HepG2 (cell line): ENCODE data around the gene OVAAL. TPM values are rescaled to one million over a fixed set of nuclear protein-coding genes. Genes with fewer than 3 reads are reported as not detected.

Experiments used
- ATAC-seq: fragments of 200-7000 bp; cut with Tn5 transposase; 3 replicates; pipeline ENCODE4 v1.9.1; 2020; ENCODE audit warnings: mild to moderate bottlenecking, moderate library complexity
- BruUV-seq: library from RNA; stranded (reverse); fragments of 400-500 nt; replicated peaks from 2 replicates; lab custom pipeline; 2021; lab: Mats Ljungman, UMichigan
- CTCF ChIA-PET: fragments of 300-600 bp; formaldehyde crosslinking; extraction: SDS; loops from one replicate; lab custom pipeline; 2021; ENCODE audit warnings: low total read pairs, inconsistent platforms, low intra/inter-chr PET ratio; lab: Yijun Ruan, JAX
- POLR2A ChIA-PET: fragments of 350-600 bp; sonication (Branson Sonifier 250); formaldehyde crosslinking; loops from one replicate; lab custom pipeline; 2020; ENCODE audit warnings: antibody characterized with exemption, inconsistent platforms; lab: Yijun Ruan, JAX
- DNase-seq: peaks from one replicate; pipeline ENCODE4 v3.0.0-alpha.2; 2015; ENCODE audit warnings: low spot score
- FAIRE-seq: peaks from 3 replicates; lab custom pipeline; 2011; peaks lifted over from hg19 to GRCh38; lab: Jason Lieb, UNC
- H2AFZ ChIP-seq: one replicate; pipeline ENCODE4 v1.6.1; 2011; ENCODE audit warnings: low read length, inconsistent platforms
- H3K27ac ChIP-seq: fragments of 300-600 bp; 3 replicates; pipeline ENCODE4 v1.8.0; 2011; ENCODE audit warnings: mixed run types, mild to moderate bottlenecking, mixed read lengths, low read length, inconsistent platforms; ENCODE audit not compliant: insufficient read depth; ENCODE audit errors: extremely low read length
- H3K27me3 ChIP-seq, 2 experiments: fragments of 200-600 bp in 1 of 2; 2 replicates in 1 of 2; 3 replicates in 1 of 2; pipeline versions ENCODE4 v1.6.0 to v1.8.0; 2011; ENCODE audit warnings: low read length in 2 of 2, mild to moderate bottlenecking in 2 of 2, moderate library complexity in 2 of 2, inconsistent platforms in 1 of 2; ENCODE audit not compliant: insufficient read depth in 2 of 2, control insufficient read depth in 1 of 2
- H3K36me3 ChIP-seq, 2 experiments: fragments of 200-600 bp in 1 of 2; replicated peaks in 1 of 2; 2 replicates in 1 of 2; 3 replicates in 1 of 2; pipeline versions ENCODE4 v1.5.1 to v1.8.0; 2011; ENCODE audit warnings: low read length in 2 of 2, inconsistent platforms in 1 of 2; ENCODE audit not compliant: insufficient read depth in 2 of 2, control insufficient read depth in 1 of 2
- H3K4me1 ChIP-seq: 2 replicates; pipeline ENCODE4 v1.5.1; 2012; ENCODE audit warnings: low read length, inconsistent platforms; ENCODE audit not compliant: insufficient read depth
- H3K4me2 ChIP-seq: 2 replicates; pipeline ENCODE4 v1.6.0; 2011; ENCODE audit warnings: low read depth, low read length, inconsistent platforms
- H3K4me3 ChIP-seq, 3 experiments: fragments of 200-600 bp in 1 of 3; sonication (generic), shearing (Covaris generic) in 1 of 3; replicated peaks in 1 of 3; 2 replicates each; pipeline ENCODE4 v1.5.1; 2011 to 2016; ENCODE audit warnings: low read length in 3 of 3, inconsistent platforms in 2 of 3, low read depth in 2 of 3, mild to moderate bottlenecking in 2 of 3, control low read depth in 1 of 3, mixed read lengths in 1 of 3; ENCODE audit not compliant: insufficient read depth in 1 of 3
- H3K79me2 ChIP-seq: one replicate; pipeline ENCODE4 v1.6.1; 2011; ENCODE audit warnings: low read length, inconsistent platforms; ENCODE audit not compliant: insufficient read depth
- H3K9ac ChIP-seq: 2 replicates; pipeline ENCODE4 v1.6.0; 2011; ENCODE audit warnings: mild to moderate bottlenecking, low read depth, low read length, inconsistent platforms; ENCODE audit not compliant: insufficient read depth
- H3K9me3 ChIP-seq: 2 replicates; pipeline ENCODE4 v1.5.1; 2012; ENCODE audit warnings: mild to moderate bottlenecking, low read length
- H4K20me1 ChIP-seq: 2 replicates; pipeline ENCODE4 v1.6.0; 2011; ENCODE audit warnings: inconsistent platforms, mild to moderate bottlenecking, low read length, moderate library complexity; ENCODE audit not compliant: insufficient read depth
- ARNTL ChIP-seq: sonication (generic); formaldehyde crosslinking; IDR thresholded peaks from 2 replicates; pipeline ENCODE4 v1.4.0; 2020; ENCODE audit warnings: mild to moderate bottlenecking, missing genetic modification reagents
- CC2D1A ChIP-seq: sonication (generic); formaldehyde crosslinking; IDR thresholded peaks from 2 replicates; pipeline ENCODE4 v1.8.1; 2023; ENCODE audit warnings: mild to moderate bottlenecking, missing genetic modification reagents
- CHD4 ChIP-seq: fragments of 200-600 bp; sonication (generic); IDR thresholded peaks from 2 replicates; pipeline ENCODE4 v1.7.0; 2017; ENCODE audit warnings: mild to moderate bottlenecking, low read length, borderline replicate concordance
- HCFC1 ChIP-seq: fragments of 150-350 bp; IDR thresholded peaks from 2 replicates; pipeline ENCODE4 v1.6.1; 2014; ENCODE audit warnings: low read depth, low read length
- MTA1 ChIP-seq: sonication (generic); formaldehyde crosslinking; IDR thresholded peaks from 2 replicates; pipeline ENCODE4 v1.4.0; 2020; ENCODE audit warnings: missing genetic modification reagents, mild to moderate bottlenecking, borderline replicate concordance
- NFATC3 ChIP-seq: sonication (generic); formaldehyde crosslinking; IDR thresholded peaks from 2 replicates; pipeline ENCODE4 v1.5.1; 2020; ENCODE audit warnings: mild to moderate bottlenecking, missing genetic modification reagents
- NR2F1 ChIP-seq, 2 experiments: fragments of 450-650 bp in 1 of 2; formaldehyde crosslinking in 1 of 2; IDR thresholded peaks; 2 replicates each; pipeline versions ENCODE4 v1.5.0 to v1.6.1; 2016 to 2020; ENCODE audit warnings: mild to moderate bottlenecking in 1 of 2, missing compliant biosample characterization in 1 of 2, missing genetic modification reagents in 1 of 2, moderate library complexity in 1 of 2
- PLSCR1 ChIP-seq: sonication (generic); formaldehyde crosslinking; IDR thresholded peaks from 2 replicates; pipeline ENCODE4 v1.5.0; 2020; ENCODE audit warnings: missing genetic modification reagents, mild to moderate bottlenecking, borderline replicate concordance
- SOX5 ChIP-seq: IDR thresholded peaks from 2 replicates; pipeline ENCODE4 v1.6.1; 2016; ENCODE audit warnings: borderline replicate concordance
- THYN1 ChIP-seq: sonication (generic); formaldehyde crosslinking; IDR thresholded peaks from 2 replicates; pipeline ENCODE4 v1.8.1; 2023; ENCODE audit warnings: low read depth, mild to moderate bottlenecking, moderate library complexity, missing genetic modification reagents, borderline replicate concordance
- ZNF496 ChIP-seq: sonication (generic); formaldehyde crosslinking; IDR thresholded peaks from 2 replicates; pipeline ENCODE4 v1.8.1; 2023; ENCODE audit warnings: mild to moderate bottlenecking, moderate library complexity, missing genetic modification reagents; ENCODE audit not compliant: insufficient replicate concordance
- ZNF629 ChIP-seq: sonication (generic); formaldehyde crosslinking; conservative IDR thresholded peaks from 2 replicates; pipeline ENCODE4 v1.5.0; 2020; ENCODE audit warnings: missing genetic modification reagents
- ZNF83 ChIP-seq: sonication (generic); formaldehyde crosslinking; IDR thresholded peaks from 2 replicates; pipeline ENCODE4 v1.4.0; 2020; ENCODE audit warnings: missing genetic modification reagents, mild to moderate bottlenecking, borderline replicate concordance
- WGBS: methylation state at CpG from one replicate; pipeline ENCODE4 v1.1.6; 2017; ENCODE audit warnings: low lambda C conversion rate; 5-methylcytosine and 5-hydroxymethylcytosine counted together
- in situ Hi-C: cut with HindIII; loops from 2 replicates; pipeline ENCODE4 v1.10.0; 2017; ENCODE audit warnings: low pct_unique_long_range_greater_than_20kb; ENCODE audit not compliant: extremely low pct_ligation_motif_present
- intact Hi-C: fragments of 100-400 bp; cut with micrococcal nuclease; formaldehyde crosslinking; loops from one replicate; pipeline ENCODE4 v1.10.0; 2022; ENCODE audit not compliant: unreplicated experiment
- polyA plus RNA-seq, 8 experiments: library from polyadenylated mRNA; depleted of rRNA in 3 of 8; stranded (reverse) in 7 of 8; unstranded in 1 of 8; fragments of >200 nt; fragmentation: Illumina TruSeq in 4 of 8; extraction: Trizol in 4 of 8; gene quantifications; 2 replicates each; pipeline versions ENCODE4 v1.2.1 to v1.2.3, GENCODE V29; 2011 to 2016; ENCODE audit warnings: low read depth in 4 of 8, missing spikeins in 1 of 8, mixed read lengths in 1 of 8; ENCODE audit not compliant: insufficient read depth in 1 of 8
- total RNA-seq, 5 experiments: library from RNA; depleted of rRNA; stranded (reverse); fragments of >200 nt; fragmentation: Illumina TruSeq; extraction: Trizol; gene quantifications; 2 replicates each; pipeline ENCODE4 v1.2.3, GENCODE V29; 2016; ENCODE audit warnings: low read depth in 1 of 5
- TF ChIP-seq, protein P1 (sequence below), 2 experiments: sonication (generic) in 1 of 2; formaldehyde crosslinking in 1 of 2; IDR thresholded peaks; 2 replicates each; pipeline versions ENCODE4 v1.6.1 to v1.9.0; 2014 to 2022; ENCODE audit warnings: antibody characterized with exemption in 1 of 2, borderline replicate concordance in 1 of 2, inconsistent platforms in 1 of 2, low read depth in 1 of 2, missing genetic modification reagents in 1 of 2
- TF ChIP-seq, protein P2 (sequence below): sonication (generic); formaldehyde crosslinking; IDR thresholded peaks from 2 replicates; pipeline ENCODE4 v1.4.0; 2020; ENCODE audit warnings: missing genetic modification reagents

Gene OVAAL
- total and polyA plus RNA-seq, 2 of the 13 experiments (the other 11 are each of a cell fraction or from before 2014, with no cell fraction given) = 0.04 TPM; not detected in 1

DNA sequence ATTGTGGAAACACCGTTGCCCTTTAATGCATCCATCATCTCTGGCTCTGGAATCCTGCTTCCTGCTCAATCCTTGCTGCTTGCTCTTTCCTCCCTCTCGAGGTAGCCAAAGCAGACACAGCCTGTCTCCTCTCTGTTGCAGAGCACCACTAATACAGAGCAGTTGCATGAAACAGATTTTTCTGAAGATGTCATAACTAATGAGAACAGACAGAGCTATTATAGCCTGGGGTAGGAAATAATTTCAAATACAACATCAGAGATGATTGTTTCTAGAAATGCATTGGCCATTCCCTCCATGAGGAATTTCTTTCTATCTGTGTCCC lies 33.1 kb upstream of the OVAAL start:
- intact Hi-C loops = no loop called here
- ATAC-seq = no peak
- in situ Hi-C loops = no loop called here
- H3K36me3 ChIP-seq = no peaks in the 10 kb centered on the region
- no peak overlapping the region for H3K4me2 ChIP-seq
- CTCF ChIA-PET = no interaction called here
- no peaks in the 10 kb centered on the region for H3K79me2 ChIP-seq
- no peak overlapping the region for H3K9ac ChIP-seq
- no peak overlapping the region for H2AFZ ChIP-seq
- H3K9me3 ChIP-seq = no peaks in the 10 kb centered on the region
- 21% methylated on average over 2 of the region's 2 CpGs for WGBS
- no peak for FAIRE-seq
- DNase-seq = no peak
- POLR2A ChIA-PET = no interaction called here
- H3K4me3 ChIP-seq = no peak overlapping the region
- BruUV-seq = no TSS peak
- H4K20me1 ChIP-seq = no peaks in the 10 kb centered on the region
- H3K4me1 ChIP-seq = peaks cover 51% of the 10 kb centered on the region
- H3K27me3 ChIP-seq = no peaks in the 10 kb centered on the region
- H3K27ac ChIP-seq = no peak overlapping the region
- no peak for TF ChIP-seq HCFC1
- TF ChIP-seq MTA1 = no peak
- TF ChIP-seq ZNF629 (CRISPR knock-in tag) = no peak
- no peak for TF ChIP-seq NR2F1 (CRISPR knock-in tag; IDR thresholded peaks at IDR 0.05)
- TF ChIP-seq CHD4 = no peak
- TF ChIP-seq, protein P1, sequence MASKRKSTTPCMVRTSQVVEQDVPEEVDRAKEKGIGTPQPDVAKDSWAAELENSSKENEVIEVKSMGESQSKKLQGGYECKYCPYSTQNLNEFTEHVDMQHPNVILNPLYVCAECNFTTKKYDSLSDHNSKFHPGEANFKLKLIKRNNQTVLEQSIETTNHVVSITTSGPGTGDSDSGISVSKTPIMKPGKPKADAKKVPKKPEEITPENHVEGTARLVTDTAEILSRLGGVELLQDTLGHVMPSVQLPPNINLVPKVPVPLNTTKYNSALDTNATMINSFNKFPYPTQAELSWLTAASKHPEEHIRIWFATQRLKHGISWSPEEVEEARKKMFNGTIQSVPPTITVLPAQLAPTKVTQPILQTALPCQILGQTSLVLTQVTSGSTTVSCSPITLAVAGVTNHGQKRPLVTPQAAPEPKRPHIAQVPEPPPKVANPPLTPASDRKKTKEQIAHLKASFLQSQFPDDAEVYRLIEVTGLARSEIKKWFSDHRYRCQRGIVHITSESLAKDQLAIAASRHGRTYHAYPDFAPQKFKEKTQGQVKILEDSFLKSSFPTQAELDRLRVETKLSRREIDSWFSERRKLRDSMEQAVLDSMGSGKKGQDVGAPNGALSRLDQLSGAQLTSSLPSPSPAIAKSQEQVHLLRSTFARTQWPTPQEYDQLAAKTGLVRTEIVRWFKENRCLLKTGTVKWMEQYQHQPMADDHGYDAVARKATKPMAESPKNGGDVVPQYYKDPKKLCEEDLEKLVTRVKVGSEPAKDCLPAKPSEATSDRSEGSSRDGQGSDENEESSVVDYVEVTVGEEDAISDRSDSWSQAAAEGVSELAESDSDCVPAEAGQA (IDR thresholded peaks at IDR 0.05; ENCODE audit: low read depth) = no peak
- TF ChIP-seq, protein P1 (CRISPR knock-in tag; IDR thresholded peaks at IDR 0.05; ENCODE audit: borderline replicate concordance) = no peak
- TF ChIP-seq ZNF83 (CRISPR knock-in tag) = no peak
- no peak for TF ChIP-seq CC2D1A (CRISPR knock-in tag)
- TF ChIP-seq, protein P2, sequence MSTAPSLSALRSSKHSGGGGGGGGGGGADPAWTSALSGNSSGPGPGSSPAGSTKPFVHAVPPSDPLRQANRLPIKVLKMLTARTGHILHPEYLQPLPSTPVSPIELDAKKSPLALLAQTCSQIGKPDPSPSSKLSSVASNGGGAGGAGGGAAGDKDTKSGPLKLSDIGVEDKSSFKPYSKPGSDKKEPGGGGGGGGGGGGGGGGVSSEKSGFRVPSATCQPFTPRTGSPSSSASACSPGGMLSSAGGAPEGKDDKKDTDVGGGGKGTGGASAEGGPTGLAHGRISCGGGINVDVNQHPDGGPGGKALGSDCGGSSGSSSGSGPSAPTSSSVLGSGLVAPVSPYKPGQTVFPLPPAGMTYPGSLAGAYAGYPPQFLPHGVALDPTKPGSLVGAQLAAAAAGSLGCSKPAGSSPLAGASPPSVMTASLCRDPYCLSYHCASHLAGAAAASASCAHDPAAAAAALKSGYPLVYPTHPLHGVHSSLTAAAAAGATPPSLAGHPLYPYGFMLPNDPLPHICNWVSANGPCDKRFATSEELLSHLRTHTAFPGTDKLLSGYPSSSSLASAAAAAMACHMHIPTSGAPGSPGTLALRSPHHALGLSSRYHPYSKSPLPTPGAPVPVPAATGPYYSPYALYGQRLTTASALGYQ (CRISPR knock-in tag) = no peak
- no peak for TF ChIP-seq SOX5
- no peak for TF ChIP-seq PLSCR1 (CRISPR knock-in tag)
- TF ChIP-seq NFATC3 = no peak
- TF ChIP-seq ARNTL (CRISPR knock-in tag) = no peak
- no peak for TF ChIP-seq ZNF496 (CRISPR knock-in tag)
- TF ChIP-seq THYN1 = no peak
